Measurements from ENCODE around the gene GOLGA2. TPM values are rescaled to one million over a fixed set of nuclear protein-coding genes. Genes with fewer than 3 reads are reported as not detected.

GOLGA2 gene
- total RNA-seq, 1 donor from 2014 or later = 49.6 TPM

DNA sequence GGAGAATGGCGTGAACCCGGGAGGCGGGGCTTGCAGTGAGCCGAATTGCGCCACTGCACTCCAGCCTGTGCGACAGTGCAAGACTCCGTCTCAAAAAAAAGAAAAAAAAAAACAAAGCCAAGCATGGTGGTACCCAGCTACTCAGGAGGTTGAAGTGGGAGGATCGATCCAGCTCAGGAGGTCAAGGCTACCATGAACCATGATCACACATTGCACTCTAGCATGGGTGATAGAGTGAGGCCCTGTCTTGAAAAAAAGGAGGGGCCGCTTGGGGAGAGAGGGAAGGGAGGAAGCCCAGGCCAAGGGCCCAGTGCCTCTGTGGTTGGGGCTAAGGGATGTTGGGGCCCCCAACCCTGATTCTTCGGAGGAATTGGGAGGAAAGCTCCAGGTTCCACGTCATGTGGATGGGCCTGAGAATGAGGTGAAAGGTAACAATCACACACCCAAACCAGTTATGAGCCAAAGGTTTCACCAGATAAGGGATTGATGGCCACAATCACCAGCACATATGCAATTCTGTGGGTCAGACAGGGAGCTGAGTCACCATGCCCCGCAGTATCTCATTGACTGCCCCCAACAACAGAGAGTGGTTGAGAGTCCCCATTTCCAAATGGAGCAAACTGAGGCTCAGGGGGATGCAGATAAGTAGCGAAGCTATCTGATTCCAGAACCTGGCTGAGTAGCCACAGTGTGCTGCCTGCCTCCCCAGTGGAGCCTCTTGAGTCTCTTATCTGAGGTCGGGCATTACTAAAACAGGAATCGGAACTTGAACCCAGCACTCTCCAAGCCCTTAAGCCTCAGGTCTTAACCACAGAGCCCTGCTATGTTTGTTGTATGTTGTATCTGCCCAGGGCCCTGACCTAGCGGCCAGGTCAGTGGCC is 20.8 kb upstream of the GOLGA2 start:
- no peak for DNase-seq (ENCODE audit: low read depth in 2 of 2)

DNA sequence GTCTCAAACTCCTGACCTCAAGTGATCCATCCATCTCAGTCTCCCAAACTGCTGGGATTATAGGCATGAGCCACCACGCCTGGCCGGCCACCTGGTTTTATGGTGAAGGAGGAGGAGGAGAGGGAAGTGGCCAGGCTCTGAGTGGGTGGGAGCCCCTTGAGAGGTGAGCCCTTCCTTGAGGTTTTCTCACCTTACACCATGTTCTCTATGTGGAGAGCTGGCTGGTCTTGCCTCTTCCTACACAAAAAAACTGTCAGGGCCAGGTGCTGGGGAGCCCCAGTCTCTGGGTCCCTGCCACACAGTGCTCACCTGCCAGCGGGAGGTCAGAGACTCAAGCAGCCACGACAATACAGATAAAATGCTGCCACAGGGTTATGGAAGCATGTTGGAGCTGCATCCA is 18.3 kb upstream of the GOLGA2 start:
- DNase-seq (ENCODE audit: low read depth in 2 of 2) = no peak

DNA sequence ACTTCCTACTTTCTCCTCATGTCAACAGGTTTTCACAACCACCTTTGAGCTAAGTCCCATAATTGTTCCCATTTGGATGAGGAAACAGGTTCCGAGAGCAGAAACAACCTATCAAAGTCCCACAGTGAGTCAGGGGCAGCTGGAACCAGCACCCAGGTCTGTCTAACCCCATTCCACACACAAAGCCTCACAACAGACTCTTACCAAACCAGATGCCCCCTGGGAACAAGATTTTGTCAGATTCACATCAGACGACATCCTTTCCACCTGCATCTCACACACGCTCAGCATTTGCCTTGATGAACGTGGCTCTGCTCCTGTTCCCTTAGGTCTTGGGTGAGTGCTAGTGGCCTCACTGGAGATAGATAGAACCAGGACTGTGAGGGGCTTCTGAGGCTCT is 17.3 kb upstream of the GOLGA2 start:
- no peak for DNase-seq (ENCODE audit: low read depth in 2 of 2)

DNA sequence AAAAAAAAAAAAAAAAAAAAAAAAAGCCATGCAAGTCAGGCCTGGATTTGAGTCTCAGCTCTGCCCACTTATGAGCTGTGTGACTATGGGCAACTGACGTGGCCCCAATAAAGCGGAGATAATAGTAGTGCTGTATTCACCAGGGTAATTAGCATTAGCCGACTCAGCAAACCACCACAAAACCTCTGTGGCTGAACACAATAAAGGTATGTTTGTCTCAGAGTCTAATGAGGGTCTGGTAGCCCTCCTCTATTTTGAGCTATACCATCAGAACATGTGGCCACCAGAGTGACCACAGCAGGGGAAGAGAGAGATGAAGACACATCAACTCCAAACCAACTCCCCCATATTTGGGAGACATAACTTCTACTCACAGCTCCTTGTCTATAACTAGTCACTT is 16.2 kb upstream of the GOLGA2 start:
- DNase-seq (ENCODE audit: low read depth in 2 of 2) = no peak

DNA sequence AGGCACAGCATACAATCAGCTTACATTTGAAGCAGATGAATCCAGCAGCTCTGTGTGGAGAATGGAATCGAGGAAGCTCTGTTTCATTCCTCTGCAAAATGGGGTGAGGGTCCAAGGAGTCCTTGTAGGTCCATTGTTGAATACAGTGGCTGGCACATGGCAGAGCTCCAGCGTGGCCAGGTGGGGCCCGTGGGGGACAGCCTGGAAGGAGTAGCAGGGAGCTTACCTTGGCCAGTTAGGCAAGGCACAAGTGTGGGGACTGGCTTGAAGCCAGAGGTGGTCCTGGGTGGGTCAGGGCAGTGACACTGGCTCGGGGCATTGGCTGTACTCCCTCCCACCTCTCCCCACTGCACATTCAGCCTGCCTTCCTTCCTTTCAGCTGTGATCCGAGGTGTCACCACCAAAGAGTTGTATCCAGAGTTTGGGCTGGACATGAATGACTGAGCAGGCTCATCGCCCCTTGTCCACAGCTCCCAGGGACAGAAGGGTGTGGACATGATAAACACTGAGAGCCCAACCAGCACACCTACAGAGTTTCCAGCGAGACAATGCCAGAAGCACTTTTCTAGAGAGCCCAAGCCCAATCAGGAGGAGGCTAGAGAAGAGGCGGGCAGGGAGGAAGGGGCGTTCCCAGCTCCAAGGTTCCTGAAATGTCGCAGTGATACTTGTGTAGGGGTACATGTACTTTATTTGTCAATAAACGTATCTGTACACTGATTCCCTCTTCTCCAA is 12.6 kb upstream of the GOLGA2 start:
- DNase-seq (ENCODE audit: low read depth in 2 of 2) = no peak

DNA sequence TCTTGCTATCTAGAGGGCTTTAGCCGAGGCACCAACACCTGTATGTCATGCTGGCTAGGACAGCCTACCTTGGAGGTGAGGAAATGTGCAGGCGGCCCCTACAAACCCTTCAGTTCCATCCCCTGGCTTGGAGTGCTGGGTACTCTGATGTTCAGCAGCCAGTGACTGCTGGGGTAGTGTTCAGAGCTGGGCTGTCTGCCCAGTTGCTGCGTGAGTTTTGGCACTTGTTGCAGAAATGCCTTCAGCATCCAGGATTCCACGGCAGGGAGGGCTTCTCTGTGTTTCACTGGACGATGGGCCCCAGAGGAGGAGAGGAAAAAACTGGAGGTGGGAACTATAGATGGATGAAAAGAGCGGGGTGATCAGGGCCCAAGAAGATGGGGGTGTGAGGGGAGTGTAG is 10.6 kb upstream of the GOLGA2 start:
- DNase-seq (ENCODE audit: low read depth in 2 of 2) = peak in 1 of 2 donors; percentile 76

DNA sequence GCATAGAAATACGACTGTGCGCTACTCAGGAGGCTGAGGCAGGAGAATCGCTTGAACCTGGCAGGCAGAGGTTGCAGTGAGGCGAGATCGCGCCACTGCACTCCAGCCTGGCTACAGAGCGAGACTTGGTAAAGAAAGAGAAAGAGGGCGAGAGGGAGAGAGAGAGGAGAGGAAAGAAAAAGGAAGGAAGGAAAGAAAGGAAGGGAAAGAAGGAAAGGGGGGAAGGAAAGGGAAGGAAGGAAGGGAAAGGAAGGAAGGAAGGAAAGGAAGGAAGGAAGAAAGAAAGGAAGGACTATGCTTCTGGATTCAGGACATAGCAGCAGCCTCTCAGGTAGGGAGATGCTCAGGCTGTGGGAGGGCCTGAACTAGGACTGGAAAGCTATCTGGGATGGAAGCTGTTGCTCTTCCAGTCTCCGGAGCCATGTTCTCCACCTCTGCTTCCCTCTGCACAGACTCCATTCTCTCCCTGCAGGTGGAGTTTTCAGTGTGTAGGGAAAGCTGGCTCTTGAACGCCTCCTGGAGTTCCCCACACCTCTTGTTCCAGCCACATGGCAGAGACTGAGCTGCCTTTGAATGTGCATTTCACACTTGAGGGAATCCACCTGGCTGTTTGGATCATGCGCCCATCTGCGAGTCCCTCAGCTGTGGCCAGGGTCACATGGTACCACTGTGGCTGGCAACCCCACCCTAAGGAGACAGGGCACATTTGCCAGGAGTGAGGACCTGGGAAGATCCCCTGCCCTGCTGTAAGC is 9.4 kb upstream of the GOLGA2 start:
- no peak for DNase-seq (ENCODE audit: low read depth in 2 of 2)

DNA sequence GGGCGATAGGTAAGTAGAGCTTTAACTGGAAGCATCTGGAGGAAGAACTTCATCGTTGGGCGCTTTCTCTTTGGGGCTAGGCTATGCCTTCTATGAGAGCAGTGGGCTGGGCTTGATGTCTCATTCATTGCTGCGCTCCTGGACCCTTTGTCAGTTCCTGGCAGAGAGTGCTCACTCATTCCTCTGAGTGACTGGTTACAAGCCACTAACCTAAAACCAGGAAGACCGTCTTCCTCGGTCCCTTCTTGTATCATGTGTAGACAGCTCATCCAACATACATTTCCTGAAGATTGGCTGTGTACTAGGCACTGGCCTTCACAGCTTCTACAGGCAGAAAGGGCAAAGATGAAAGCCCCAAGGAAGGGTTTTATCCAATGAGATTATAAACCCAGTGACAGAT is 6.7 kb upstream of the GOLGA2 start:
- DNase-seq (ENCODE audit: low read depth in 2 of 2) = peak in 1 of 2 donors; percentile 91

DNA sequence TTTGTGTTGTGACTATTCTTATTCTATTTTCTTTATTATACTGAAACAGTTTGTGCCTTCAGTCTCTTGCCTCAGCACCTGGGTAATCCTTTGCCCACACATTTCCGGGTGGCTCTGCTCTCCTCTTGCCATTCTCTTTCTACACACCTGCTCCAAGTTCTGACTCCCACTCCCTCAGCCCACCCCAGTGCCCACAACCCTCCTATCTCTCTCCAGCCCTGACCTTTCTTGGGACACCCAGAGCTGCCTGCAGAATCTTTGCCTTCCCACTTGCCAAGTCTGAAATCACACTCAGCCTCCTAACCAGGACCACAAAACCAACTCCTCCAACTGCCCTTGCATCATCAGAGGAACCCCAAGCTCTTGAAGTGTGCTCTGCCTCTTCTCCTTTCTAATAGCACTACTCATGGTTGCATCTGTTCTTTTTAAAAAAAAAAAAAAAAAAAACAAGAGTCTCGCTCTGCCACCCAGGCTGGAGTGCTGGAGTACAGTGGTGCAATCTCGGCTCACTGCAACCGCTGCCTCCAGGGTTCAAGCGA is 4.3 kb upstream of the GOLGA2 start:
- DNase-seq (ENCODE audit: low read depth in 2 of 2) = no peak

DNA sequence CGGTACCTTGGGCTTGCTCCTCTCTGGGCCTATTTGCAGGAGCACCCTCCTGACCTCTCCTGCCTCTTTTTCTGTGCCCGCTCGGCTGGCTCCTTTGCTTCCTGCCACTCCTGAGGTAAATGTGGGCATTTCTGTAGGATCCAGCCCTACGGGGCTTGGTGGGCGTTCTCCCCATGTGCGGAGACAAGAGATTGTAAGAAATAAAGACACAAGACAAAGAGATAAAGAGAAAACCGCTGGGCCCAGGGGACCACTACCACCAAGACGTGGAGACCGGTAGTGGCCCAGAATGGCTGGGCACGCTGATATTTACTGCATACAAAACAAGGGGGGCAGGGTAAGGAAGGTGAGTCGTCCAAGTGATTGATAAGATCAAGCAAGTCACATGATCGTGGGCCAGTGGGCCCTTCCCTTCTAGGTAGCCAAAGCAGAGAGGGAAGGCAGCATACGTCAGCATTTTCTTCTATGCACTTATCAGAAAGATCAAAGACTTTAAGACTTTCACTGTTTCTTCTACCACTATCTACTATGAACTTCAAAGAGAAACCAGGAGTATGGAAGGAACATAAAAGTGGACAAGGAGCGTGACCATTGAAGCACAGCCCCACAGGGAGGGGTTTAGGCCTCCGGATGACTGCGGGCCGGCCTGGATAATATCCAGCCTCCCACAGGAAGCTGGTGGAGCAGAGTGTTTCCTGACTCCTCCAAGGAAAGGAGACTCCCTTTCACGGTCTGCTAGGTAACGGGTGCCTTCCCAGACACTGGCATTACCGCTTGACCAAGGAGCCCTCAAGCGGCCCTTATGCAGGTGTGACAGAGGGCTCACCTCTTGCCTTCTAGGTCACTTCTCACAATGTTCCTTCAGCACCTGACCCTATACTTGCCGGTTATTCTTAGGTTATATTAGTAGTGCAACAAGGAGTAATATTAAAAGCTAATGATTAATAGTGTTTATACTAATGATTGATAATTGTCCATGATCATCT is 3.6 kb upstream of the GOLGA2 start:
- DNase-seq (ENCODE audit: low read depth in 2 of 2) = peak; percentile 43 to 81

DNA sequence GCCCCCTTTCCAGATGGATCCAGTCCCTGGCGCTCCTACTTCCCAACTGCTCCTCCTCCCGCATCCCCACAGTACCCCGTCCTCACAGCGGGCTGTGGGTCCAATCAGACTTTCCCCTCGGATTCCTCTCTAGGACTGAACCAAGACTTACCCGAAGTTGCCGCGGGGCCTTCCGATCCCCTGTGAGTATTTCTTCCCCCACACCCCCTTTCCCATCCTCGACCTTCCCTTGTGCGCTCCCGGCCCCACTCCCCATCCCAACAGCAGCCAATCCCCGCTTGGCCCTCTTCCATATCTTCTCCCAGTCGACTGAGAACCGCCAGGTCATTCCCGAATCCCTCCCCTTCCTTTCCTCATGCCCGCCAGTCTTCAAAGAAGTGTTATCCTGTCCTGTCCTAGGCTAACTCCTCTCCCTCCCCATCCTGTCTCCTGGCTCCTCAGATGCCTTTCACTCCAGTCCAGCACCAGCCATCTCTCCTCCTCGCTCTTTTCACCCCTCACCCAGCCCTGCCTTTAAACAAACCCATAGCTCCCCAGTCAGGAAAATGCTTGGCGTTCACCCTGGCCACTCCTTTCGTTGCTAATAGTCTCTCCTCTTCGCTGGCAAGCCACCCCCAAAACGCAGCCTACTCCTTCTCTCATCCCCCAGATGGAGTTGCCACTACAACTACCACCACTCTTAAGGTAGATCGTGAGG is 915 bp upstream of the GOLGA2 start:
- DNase-seq (ENCODE audit: low read depth in 2 of 2) = peak in 1 of 2 donors; percentile 44

DNA sequence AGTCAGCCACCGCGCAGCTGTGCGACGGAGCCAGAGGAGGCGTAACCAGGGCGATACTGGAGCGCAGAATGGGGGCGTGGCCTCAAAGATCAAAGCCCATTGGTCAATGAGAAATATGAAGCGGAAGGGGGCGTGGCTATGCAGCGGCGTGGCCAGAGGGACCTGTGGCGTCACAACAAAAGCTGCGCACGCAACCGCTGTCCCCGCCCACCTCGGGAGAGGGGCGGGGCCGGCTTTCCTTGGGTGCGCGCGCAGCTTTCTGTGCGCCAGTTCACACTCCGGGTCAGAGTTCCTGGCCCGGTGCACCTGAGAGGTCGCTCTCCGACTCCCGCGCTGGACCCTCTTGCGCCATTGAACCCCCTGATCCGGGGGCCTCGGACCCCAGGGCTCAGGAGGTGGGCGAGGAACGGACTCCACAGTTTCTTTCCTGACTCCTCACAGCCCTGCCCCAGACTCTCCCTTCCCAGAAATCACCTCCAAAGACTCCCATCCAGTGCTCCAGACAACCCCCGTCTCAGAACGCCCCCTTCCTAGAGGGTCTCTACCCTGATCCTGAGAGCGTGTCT is 284 bp upstream of the GOLGA2 start, which contains the start of gene SWI5:
TSS of gene SWI5 (plus strand) at position 269 of the 566 bp plus-strand sequence.
- peak; percentile 99 to 100 for DNase-seq (ENCODE audit: low read depth in 2 of 2)

DNA sequence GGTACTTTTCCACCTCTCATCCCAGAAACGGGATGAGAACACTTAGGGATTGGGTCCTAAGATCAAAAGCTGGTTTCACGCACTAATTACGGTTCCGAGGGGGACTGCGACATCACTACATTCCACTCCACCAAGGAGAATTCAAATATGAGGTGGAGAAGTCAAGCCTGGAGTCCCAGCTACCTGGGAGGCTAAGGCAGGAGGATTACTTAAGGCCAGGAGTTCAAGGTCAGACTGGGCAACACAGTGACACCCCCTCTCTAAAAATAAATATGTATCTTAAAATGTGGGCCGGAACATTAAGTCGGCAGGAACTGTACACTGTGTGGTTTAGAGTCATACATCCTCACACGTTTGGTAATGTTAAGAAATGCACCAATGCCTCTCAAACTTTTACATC is 1.6 kb downstream of the GOLGA2 start:
- no peak for DNase-seq (ENCODE audit: low read depth in 2 of 2)

DNA sequence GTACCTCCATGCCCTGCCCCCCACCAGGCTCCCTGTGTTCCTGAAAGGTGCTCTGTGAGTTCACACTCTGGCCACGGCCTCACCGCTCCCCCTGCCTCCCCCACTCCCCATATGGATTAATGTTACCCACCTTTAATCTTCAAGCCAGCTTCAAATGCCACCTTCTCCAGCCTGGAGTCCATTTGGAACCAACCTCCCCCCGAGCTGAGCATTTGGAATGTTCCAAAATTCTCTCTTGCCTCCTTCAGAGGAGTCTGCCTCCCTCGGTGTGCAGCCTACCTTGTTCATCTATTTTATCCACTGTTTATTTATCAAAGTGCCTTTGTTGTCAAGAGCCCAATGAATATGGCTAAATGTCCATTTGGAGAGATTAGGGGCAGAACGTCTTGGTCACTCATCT is 4.3 kb downstream of the GOLGA2 start:
- DNase-seq (ENCODE audit: low read depth in 2 of 2) = no peak

DNA sequence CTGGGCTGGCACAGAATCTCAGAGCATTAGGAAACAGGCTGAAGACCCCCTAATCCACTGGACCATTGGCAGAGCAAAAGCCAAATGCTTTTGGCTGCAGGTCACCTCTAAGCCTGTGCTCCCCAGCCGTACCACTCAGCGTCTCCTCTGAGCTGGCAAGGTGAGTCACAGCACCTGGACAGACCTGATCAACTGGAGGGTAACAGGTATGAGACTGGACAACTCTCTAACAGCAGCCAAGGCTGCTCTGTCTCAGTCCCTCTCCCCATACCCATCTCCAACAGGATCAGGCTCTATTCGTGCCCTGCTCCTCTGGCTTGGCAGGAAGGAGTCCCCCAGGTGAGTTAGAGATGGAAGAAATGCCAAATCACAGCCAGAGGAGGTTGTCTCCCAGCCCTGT is 4.7 kb downstream of the GOLGA2 start:
- no peak for DNase-seq (ENCODE audit: low read depth in 2 of 2)

DNA sequence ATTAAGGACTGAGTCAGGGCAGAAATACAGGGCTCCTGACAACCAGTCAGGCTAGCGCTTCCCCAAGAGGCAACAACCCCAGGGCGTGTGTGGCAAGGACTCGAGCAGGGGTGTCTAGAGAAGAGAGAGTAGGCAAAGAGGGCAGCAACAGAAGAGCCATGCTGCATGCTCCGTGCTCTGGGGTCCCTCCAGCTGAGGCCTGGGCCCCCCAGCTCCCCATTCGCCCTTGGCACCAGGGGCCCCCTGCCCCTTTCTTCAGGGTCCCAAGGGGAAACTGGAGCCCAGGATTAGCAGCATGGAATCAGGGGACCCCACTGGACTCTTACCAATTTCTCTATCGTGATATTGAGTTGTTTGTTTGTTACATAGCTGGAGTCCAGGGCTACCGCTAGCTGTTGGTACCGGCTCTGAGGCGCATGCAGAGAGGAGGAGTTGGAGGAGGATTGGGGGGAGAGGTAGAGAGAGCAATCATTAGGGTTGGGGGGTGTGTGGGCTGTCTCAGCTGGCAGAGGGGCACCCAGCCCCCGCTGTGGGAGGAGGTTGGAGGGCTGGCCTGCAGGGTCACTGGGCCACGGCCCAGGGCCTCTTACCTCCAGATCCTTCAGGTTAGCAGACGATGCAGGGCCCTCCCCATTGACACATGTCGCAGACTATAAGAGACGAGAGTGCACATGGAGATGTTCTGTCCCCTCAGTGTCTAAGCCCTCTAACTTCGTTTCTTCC is 8.8 kb downstream of the GOLGA2 start:
- no peak for DNase-seq (ENCODE audit: low read depth in 2 of 2)

DNA sequence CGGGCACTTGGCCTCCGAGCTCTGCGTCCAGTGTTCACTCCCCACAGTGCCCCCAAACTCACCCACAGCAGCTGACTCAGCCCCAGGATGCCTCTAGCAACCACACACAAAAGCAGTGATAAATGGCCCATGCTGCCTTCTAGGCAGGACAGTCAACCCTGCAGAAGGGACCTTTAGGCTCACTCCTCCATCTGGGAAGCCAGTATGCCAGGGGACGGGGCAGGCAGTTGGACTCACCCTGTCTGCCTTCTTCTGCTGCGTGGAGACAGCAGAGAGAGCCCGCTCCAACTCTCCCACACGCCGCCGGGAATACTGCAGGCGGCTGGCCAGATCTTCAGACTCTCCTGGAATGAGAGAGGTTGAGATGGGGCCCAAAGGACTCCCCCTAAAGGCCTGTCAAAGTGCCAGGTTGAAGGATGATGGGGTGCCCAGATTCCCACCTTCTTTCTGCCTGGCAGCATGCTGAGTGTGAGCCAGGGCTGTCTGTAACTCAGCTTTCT is 10.4 kb downstream of the GOLGA2 start:
- no peak for DNase-seq (ENCODE audit: low read depth in 2 of 2)

DNA sequence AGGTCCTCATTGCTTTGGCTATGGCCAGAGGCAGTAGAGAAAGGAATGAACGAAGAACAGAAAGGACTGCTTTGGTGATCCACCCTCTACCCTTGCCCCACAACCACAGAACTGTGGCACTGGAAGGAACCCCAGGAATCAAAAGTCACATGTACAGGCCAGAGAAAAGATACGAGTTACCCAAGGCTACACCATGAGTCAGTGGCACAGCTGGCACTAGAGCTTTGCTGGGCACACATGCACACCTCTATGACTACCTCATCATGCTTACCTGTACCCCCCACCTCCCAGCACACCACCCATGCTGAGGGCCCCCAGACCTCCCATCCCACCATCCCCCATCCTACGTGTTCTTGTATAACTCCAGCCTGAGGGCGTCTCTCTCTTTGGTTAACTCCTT is 13.1 kb downstream of the GOLGA2 start:
- DNase-seq (ENCODE audit: low read depth in 2 of 2) = no peak

DNA sequence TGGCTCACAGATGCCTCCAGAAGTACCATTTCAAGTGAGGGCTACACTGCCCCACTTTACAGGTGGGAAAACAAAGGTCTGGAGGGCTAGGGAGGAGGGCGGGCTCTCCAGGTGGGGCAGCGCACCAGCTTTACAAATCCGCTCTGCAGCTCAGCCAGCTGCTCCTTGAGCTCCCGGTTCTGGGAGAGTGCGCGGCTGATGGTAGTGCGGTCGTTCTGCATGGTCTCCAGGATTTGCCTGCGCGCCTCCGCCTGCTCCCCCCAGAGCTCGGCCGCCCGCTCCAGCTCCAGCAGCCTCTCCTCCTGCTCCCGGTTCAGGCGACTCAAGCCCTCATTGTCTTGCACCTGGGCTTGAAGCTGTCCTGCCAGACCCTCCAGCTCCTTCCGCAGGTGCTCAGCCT is 15.5 kb downstream of the GOLGA2 start:
- DNase-seq (ENCODE audit: low read depth in 2 of 2) = no peak
